PC-9 (cell line): ENCODE measurements around the gene KIAA0232. TPM values are rescaled to one million over a fixed set of nuclear protein-coding genes. Genes with fewer than 3 reads are reported as not detected.
A peak's percentile ranks its signal among the peaks of the same experiment; 100 is the strongest.
"Not testable (repeated sequence)": the region's sequence is repeated elsewhere in the genome, so short reads cannot be mapped to it uniquely, and the experiment has no call there.

ENCODE experiments used
- BruUV-seq: library from RNA; stranded (reverse); fragments of 400-500 nt; replicated peaks from 2 replicates; lab custom pipeline; 2021; lab: Mats Ljungman, UMichigan
- CTCF ChIA-PET: fragments of 300-600 bp; sonication (Branson Sonifier 250); formaldehyde crosslinking; loops from one replicate; lab custom pipeline; 2022; ENCODE audit warnings: antibody characterized with exemption; lab: Charles Lee
- POLR2A ChIA-PET: fragments of 300-600 bp; sonication (Branson Sonifier 250); formaldehyde crosslinking; loops from one replicate; lab custom pipeline; 2022; ENCODE audit warnings: antibody characterized with exemption; ENCODE audit not compliant: unreplicated experiment; lab: Charles Lee
- DNase-seq, 2 experiments: peaks; one replicate each; pipeline versions ENCODE4 v3.0.0 to v3.0.0-alpha.2; 2015 to 2022; ENCODE audit warnings: mixed read lengths in 1 of 2
- H2AFZ ChIP-seq: fragments of 200-600 bp; sonication (generic); 2 replicates; pipeline ENCODE4 v1.8.1; 2017; ENCODE audit warnings: antibody characterized with exemption
- H3F3A ChIP-seq: fragments of 200-600 bp; sonication (generic); 2 replicates; pipeline ENCODE4 v1.8.1; 2017; ENCODE audit warnings: antibody characterized with exemption, mild to moderate bottlenecking, low read depth; ENCODE audit not compliant: insufficient read depth
- H3K27ac ChIP-seq: fragments of 200-600 bp; sonication (generic); 2 replicates; pipeline ENCODE4 v1.6.1; 2016; ENCODE audit warnings: mixed run types
- H3K27me3 ChIP-seq: fragments of 200-600 bp; sonication (generic); 2 replicates; pipeline ENCODE4 v1.6.1; 2016; ENCODE audit warnings: low read depth, mixed run types; ENCODE audit not compliant: insufficient read depth
- H3K36me3 ChIP-seq: fragments of 200-600 bp; sonication (generic); 2 replicates; pipeline ENCODE4 v1.6.1; 2016; ENCODE audit warnings: low read depth, mixed run types
- H3K4me1 ChIP-seq: fragments of 200-600 bp; sonication (generic); replicated peaks from 2 replicates; pipeline ENCODE4 v1.6.1; 2016; ENCODE audit warnings: mixed run types; ENCODE audit not compliant: insufficient read depth
- H3K4me2 ChIP-seq: fragments of 200-600 bp; sonication (generic); 2 replicates; pipeline ENCODE4 v1.6.1; 2017; ENCODE audit warnings: mixed run types
- H3K4me3 ChIP-seq: fragments of 200-600 bp; sonication (generic); 2 replicates; pipeline ENCODE4 v1.6.1; 2016; ENCODE audit warnings: mixed run types
- H3K79me2 ChIP-seq: fragments of 200-600 bp; sonication (generic); 2 replicates; pipeline ENCODE4 v1.6.1; 2017; ENCODE audit warnings: low read depth, mixed run types
- H3K9me2 ChIP-seq: fragments of 200-600 bp; sonication (generic); 2 replicates; pipeline ENCODE4 v1.8.1; 2017; ENCODE audit warnings: mild to moderate bottlenecking; ENCODE audit not compliant: insufficient read depth
- H3K9me3 ChIP-seq: fragments of 200-600 bp; sonication (generic); 2 replicates; pipeline ENCODE4 v1.8.1; 2016; ENCODE audit warnings: low read depth; ENCODE audit not compliant: insufficient read depth
- H4K20me1 ChIP-seq: fragments of 200-600 bp; sonication (generic); 2 replicates; pipeline ENCODE4 v1.8.1; 2017; ENCODE audit not compliant: insufficient read depth
- CTCF ChIP-seq: fragments of 200-600 bp; sonication (generic); conservative IDR thresholded peaks from 2 replicates; pipeline ENCODE4 v1.6.1; 2017; ENCODE audit warnings: mixed run types, antibody characterized with exemption, mild to moderate bottlenecking, moderate library complexity
- EZH2 ChIP-seq: fragments of 200-600 bp; sonication (generic); IDR thresholded peaks from 2 replicates; pipeline ENCODE4 v1.8.0; 2017; ENCODE audit warnings: antibody characterized with exemption, low read depth
- intact Hi-C: fragments of 100-400 bp; cut with micrococcal nuclease; formaldehyde crosslinking; loops from one replicate; pipeline ENCODE4 v1.10.0; 2022; ENCODE audit not compliant: unreplicated experiment
- total RNA-seq: library from RNA; stranded (reverse); gene quantifications from 2 replicates; pipeline ENCODE4 v1.2.3, GENCODE V29; 2021

KIAA0232 gene
- total RNA-seq, 1 experiment from 2014 or later = 24.7 TPM

- no peak for DNase-seq
- BruUV-seq = no TSS peak
- Histone ChIP-seq H3K27ac (no peak overlapping the region), H3K9me3 (no peaks in the 10 kb centered on the region), H3K9me2 (no peaks in the 10 kb centered on the region), H3K79me2 (peaks cover 25% of the 10 kb centered on the region), H2AFZ (no peak overlapping the region), H3K27me3 (no peaks in the 10 kb centered on the region), H3K4me3 (peak overlapping the region; percentile 78), H3F3A (no peaks in the 10 kb centered on the region), H3K4me2 (peak overlapping the region; percentile 98), H3K4me1 (peaks cover 14% of the 10 kb centered on the region; the same call in 1 of the 2 replicates), H4K20me1 (no peaks in the 10 kb centered on the region), H3K36me3 (no peaks in the 10 kb centered on the region)
- ChIA-PET POLR2A (no interaction called here), CTCF (interaction anchor here (0.6 kb wide), 1 partner anchor 215 kb away, joined by 4 read pairs; no protein-coding TSS in a partner anchor)
- no peak for TF ChIP-seq CTCF
- no peak for TF ChIP-seq EZH2
- intact Hi-C loops = loop anchor here (1.0 to 2.0 kb wide), 4 partner anchors 45 to 161 kb away; partner anchors contain the start of gene TADA2B
Observed at GRCh38 chr4:6909970-6910339, 127.4 kb downstream of the KIAA0232 start.

DNA sequence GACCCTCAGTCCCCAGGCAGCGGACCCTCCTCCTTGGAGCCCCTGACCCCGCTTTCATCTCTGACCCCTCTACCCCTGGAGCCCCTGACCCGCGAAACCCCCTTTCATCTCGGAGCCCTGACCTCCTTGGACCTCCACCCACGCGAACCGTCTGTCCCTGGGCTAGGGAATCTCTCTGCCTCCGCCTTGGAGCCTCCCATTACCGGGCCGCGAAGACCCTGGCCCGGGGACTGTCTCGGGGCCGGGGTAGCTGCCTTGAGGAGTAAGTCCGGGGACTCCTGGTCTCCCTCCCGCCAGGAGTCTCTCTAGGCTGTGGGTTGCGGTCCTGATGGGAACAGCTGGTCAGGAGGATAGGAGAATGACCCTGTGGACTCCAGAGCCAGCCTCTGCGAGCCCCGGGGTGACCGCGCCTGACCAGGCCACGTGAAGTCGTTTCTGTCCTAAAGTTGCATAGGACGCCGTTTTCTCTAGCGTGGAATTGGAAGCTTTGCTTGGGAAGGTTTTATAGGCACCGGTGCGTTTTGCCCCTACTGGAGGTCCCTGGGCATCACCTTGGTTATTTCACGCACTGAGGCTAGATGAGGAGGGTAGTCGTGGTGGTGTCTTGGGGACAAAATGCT lies 127.9 kb downstream of the KIAA0232 start:
- no peaks in the 10 kb centered on the region for H3K9me3 ChIP-seq
- H3K9me2 ChIP-seq = no peaks in the 10 kb centered on the region
- no peak overlapping the region for H3K27ac ChIP-seq
- CTCF ChIA-PET = interaction anchor here (0.6 kb wide), 2 partner anchors 29 to 87 kb away, joined by 4 read pairs; no protein-coding TSS in a partner anchor
- peaks cover 25% of the 10 kb centered on the region for H3K79me2 ChIP-seq
- no peak for DNase-seq
- TSS peak; percentile 39 for BruUV-seq
- H3K4me1 ChIP-seq = peaks cover 18% of the 10 kb centered on the region
- H4K20me1 ChIP-seq = no peaks in the 10 kb centered on the region
- H3K4me3 ChIP-seq = peak overlapping the region; percentile 78
- H3K27me3 ChIP-seq = no peaks in the 10 kb centered on the region
- POLR2A ChIA-PET = no interaction called here
- no peaks in the 10 kb centered on the region for H3K36me3 ChIP-seq
- H3F3A ChIP-seq = peaks cover 3% of the 10 kb centered on the region; the same call in 1 of the 2 replicates
- peak overlapping the region; percentile 98 for H3K4me2 ChIP-seq
- no peak overlapping the region for H2AFZ ChIP-seq
- TF ChIP-seq CTCF = no peak
- TF ChIP-seq EZH2 = no peak
- intact Hi-C loops = no loop called here

GRCh38 chr4:6910960-6911874 lies 128.7 kb downstream of the KIAA0232 start:
- Histone ChIP-seq H3K27ac (no peak overlapping the region), H3K36me3 (no peaks in the 10 kb centered on the region), H3K9me3 (no peaks in the 10 kb centered on the region), H4K20me1 (no peaks in the 10 kb centered on the region), H3K9me2 (no peaks in the 10 kb centered on the region), H3K4me1 (peaks cover 26% of the 10 kb centered on the region), H3K79me2 (peaks cover 25% of the 10 kb centered on the region), H2AFZ (no peak overlapping the region), H3K4me2 (peak overlapping the region; percentile 98), H3K27me3 (no peaks in the 10 kb centered on the region), H3F3A (peaks cover 10% of the 10 kb centered on the region; the same call in 1 of the 2 replicates), H3K4me3 (peak overlapping the region; percentile 78; the same call in 1 of the 2 replicates)
- intact Hi-C loops = no loop called here
- no peak for TF ChIP-seq CTCF
- TF ChIP-seq EZH2 = no peak
- ChIA-PET POLR2A (interaction anchor here (0.6 kb wide), 2 partner anchors 31 to 164 kb away, joined by 3 to 4 read pairs; no protein-coding TSS in a partner anchor), CTCF (interaction anchor here (0.6 kb wide), 2 partner anchors 29 to 87 kb away, joined by 4 read pairs; no protein-coding TSS in a partner anchor)
- DNase-seq = no peak
- BruUV-seq = no TSS peak

DNA sequence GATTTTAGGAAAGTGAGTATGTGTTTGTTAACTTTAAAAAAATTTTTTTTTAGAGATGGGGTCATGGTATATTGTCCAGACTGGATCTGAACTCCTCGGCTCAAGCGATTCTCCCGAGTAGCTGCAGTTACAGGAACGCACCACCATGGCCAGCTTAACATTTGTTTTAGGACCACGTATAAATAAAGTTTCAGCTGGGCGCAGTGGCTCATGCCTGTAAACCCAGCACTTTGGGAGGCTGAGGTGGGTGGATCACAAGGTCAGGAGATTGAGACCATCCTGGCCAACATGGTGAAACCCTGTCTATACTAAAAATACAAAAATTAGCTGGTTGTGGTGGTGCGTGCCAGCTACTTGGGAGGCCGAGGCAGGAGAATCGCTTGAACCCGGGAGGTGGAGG lies 129.4 kb downstream of the KIAA0232 start:
- H3K79me2 ChIP-seq = peaks cover 25% of the 10 kb centered on the region
- H3K4me3 ChIP-seq, H3K27ac ChIP-seq, intact Hi-C loops, H3K9me3 ChIP-seq, BruUV-seq, H2AFZ ChIP-seq, H3K36me3 ChIP-seq, DNase-seq, H3K4me2 ChIP-seq, H3K9me2 ChIP-seq, H4K20me1 ChIP-seq, H3K27me3 ChIP-seq: not testable (repeated sequence)
- POLR2A ChIA-PET = interaction anchor here (0.6 kb wide), 1 partner anchor 30 kb away, joined by 3 read pairs; no protein-coding TSS in a partner anchor
- CTCF ChIA-PET = interaction anchor here (0.6 kb wide), 1 partner anchor 237 kb away, joined by 4 read pairs; no protein-coding TSS in a partner anchor
- H3F3A ChIP-seq = peaks cover 17% of the 10 kb centered on the region; the same call in 1 of the 2 replicates
- H3K4me1 ChIP-seq = peaks cover 33% of the 10 kb centered on the region
